22Rv1 (cell line): ENCODE results near the gene TMEM40.

Experiments
- CTCF ChIP-seq: fragments of 450-650 bp; IDR thresholded peaks from 2 replicates; pipeline ENCODE4 v1.5.1; 2017; ENCODE audit warnings: mild to moderate bottlenecking
- ZFX ChIP-seq: fragments of 450-650 bp; IDR thresholded peaks from 2 replicates; pipeline ENCODE4 v1.6.1; 2017; ENCODE audit warnings: antibody characterized with exemption, borderline replicate concordance

- TF ChIP-seq CTCF (no peak), ZFX (no peak)
These were observed 40.7 kb upstream of the TMEM40 start for GRCh38 chr3:12799525-12800440.
